ENCODE results near the gene TRIP13.

The TRIP13 gene

GRCh38 chr5:884345-885126 lies 8.1 kb upstream of the TRIP13 start (continued):
- TF ChIP-seq POU6F1 (CRISPR knock-in tag; IDR thresholded peaks at IDR 0.05; ENCODE audit: borderline replicate concordance, low read depth) = no peak
- no peak for TF ChIP-seq PPARA (CRISPR knock-in tag; IDR thresholded peaks at IDR 0.05; ENCODE audit: borderline replicate concordance)
- TF ChIP-seq GLIS3 (CRISPR knock-in tag; IDR thresholded peaks at IDR 0.05) = no peak
- no peak for TF ChIP-seq ZC3H10 (CRISPR knock-in tag; IDR thresholded peaks at IDR 0.05)

GRCh38 chr5:885127-885442 lies 7.6 kb upstream of the TRIP13 start:
- no peak for ATAC-seq
- TF ChIP-seq OSR1 (CRISPR knock-in tag; IDR thresholded peaks at IDR 0.05) (no peak), RARB (CRISPR knock-in tag; IDR thresholded peaks at IDR 0.05) (no peak), ARNTL (CRISPR knock-in tag; IDR thresholded peaks at IDR 0.05; ENCODE audit: borderline replicate concordance, low read depth) (no peak), ZNF70 (CRISPR knock-in tag; IDR thresholded peaks at IDR 0.05) (no peak), TOX (CRISPR knock-in tag; IDR thresholded peaks at IDR 0.05; ENCODE audit: borderline replicate concordance) (no peak), ESRRG (CRISPR knock-in tag; IDR thresholded peaks at IDR 0.05) (no peak), ISL1 (CRISPR knock-in tag; IDR thresholded peaks at IDR 0.05) (no peak), CSDC2 (CRISPR knock-in tag; IDR thresholded peaks at IDR 0.05) (no peak), PATZ1 (CRISPR knock-in tag; IDR thresholded peaks at IDR 0.05; ENCODE audit: borderline replicate concordance) (no peak), TSHZ2 (CRISPR knock-in tag; IDR thresholded peaks at IDR 0.05) (no peak), ZNF565 (CRISPR knock-in tag; conservative IDR thresholded peaks at IDR 0.05; ENCODE audit: low read depth) (no peak)

GRCh38 chr5:885529-885928 lies 7.2 kb upstream of the TRIP13 start:
- no peak for TF ChIP-seq ARNTL (CRISPR knock-in tag; IDR thresholded peaks at IDR 0.05; ENCODE audit: borderline replicate concordance, low read depth)
- TF ChIP-seq ZNF70 (CRISPR knock-in tag; IDR thresholded peaks at IDR 0.05) = no peak
- no peak for TF ChIP-seq OSR1 (CRISPR knock-in tag; IDR thresholded peaks at IDR 0.05)
- no peak for TF ChIP-seq CSDC2 (CRISPR knock-in tag; IDR thresholded peaks at IDR 0.05)
- no peak for TF ChIP-seq PPARA (CRISPR knock-in tag; IDR thresholded peaks at IDR 0.05; ENCODE audit: borderline replicate concordance)
- no peak for TF ChIP-seq CSRNP3 (CRISPR knock-in tag; IDR thresholded peaks at IDR 0.05)
- no peak for TF ChIP-seq PATZ1 (CRISPR knock-in tag; IDR thresholded peaks at IDR 0.05; ENCODE audit: borderline replicate concordance)
- TF ChIP-seq ESRRG (CRISPR knock-in tag; IDR thresholded peaks at IDR 0.05) = no peak
- no peak for TF ChIP-seq ZFP3 (CRISPR knock-in tag; IDR thresholded peaks at IDR 0.05)
- TF ChIP-seq TCF4 (CRISPR knock-in tag; IDR thresholded peaks at IDR 0.05; ENCODE audit: borderline replicate concordance) = no peak
- no peak for TF ChIP-seq BACH2 (CRISPR knock-in tag; IDR thresholded peaks at IDR 0.05; ENCODE audit: borderline replicate concordance)
- no peak for TF ChIP-seq CREB5 (CRISPR knock-in tag; IDR thresholded peaks at IDR 0.05; ENCODE audit: low read depth)
- TF ChIP-seq ZNF565 (CRISPR knock-in tag; conservative IDR thresholded peaks at IDR 0.05; ENCODE audit: low read depth) = no peak
- TF ChIP-seq TSHZ2 (CRISPR knock-in tag; IDR thresholded peaks at IDR 0.05) = no peak
- TF ChIP-seq POU6F1 (CRISPR knock-in tag; IDR thresholded peaks at IDR 0.05; ENCODE audit: borderline replicate concordance, low read depth) = no peak
- no peak for ATAC-seq
